ENCODE measurements around the gene IL31. TPM values are rescaled to one million over a fixed set of nuclear protein-coding genes. Genes with fewer than 3 reads are reported as not detected.

The IL31 gene
- total RNA-seq, 2 donors from 2014 or later, result not detected

DNA sequence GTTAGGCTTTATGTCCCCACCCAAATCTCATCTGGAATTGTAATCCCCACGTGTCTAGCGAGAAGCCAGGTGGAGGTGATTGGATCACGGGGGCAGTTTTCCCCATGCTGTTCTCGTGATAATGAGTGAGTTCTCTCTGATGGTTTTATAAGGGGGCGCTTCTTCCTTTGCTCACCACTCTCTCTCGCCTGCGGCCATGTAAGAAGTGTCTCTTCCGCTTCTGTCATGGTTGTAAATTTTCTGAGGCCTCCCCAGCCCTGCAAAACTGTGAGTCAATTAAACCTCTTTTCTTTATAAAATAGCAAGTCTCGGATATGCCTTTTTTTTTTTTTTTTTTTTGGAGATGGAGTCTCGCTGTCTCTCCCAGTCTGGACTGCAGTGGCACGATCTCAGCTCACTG, 13.3 kb downstream of the IL31 start:
- no peak for DNase-seq (ENCODE audit: low spot score)
- Histone ChIP-seq H3K27ac (no peak overlapping the region), H3K4me3 (no peak overlapping the region), H3K9me3 (no peaks in the 10 kb centered on the region), H3K4me1 (replicated peaks) (no peaks in the 10 kb centered on the region), H3K27me3 (replicated peaks; ENCODE audit: insufficient read depth) (no peaks in the 10 kb centered on the region), H3K36me3 (no peaks in the 10 kb centered on the region)
- intact Hi-C loops (cut with DNase I), result no loop called here
- TF ChIP-seq, protein P1, sequence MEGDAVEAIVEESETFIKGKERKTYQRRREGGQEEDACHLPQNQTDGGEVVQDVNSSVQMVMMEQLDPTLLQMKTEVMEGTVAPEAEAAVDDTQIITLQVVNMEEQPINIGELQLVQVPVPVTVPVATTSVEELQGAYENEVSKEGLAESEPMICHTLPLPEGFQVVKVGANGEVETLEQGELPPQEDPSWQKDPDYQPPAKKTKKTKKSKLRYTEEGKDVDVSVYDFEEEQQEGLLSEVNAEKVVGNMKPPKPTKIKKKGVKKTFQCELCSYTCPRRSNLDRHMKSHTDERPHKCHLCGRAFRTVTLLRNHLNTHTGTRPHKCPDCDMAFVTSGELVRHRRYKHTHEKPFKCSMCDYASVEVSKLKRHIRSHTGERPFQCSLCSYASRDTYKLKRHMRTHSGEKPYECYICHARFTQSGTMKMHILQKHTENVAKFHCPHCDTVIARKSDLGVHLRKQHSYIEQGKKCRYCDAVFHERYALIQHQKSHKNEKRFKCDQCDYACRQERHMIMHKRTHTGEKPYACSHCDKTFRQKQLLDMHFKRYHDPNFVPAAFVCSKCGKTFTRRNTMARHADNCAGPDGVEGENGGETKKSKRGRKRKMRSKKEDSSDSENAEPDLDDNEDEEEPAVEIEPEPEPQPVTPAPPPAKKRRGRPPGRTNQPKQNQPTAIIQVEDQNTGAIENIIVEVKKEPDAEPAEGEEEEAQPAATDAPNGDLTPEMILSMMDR (IDR thresholded peaks at IDR 0.05), result no peak
- TF ChIP-seq POLR2A (IDR thresholded peaks at IDR 0.05) (no peak), POLR2AphosphoS5 (IDR thresholded peaks at IDR 0.05) (no peak)
- 76% methylated on average over 11 of the region's 11 CpGs for WGBS

DNA sequence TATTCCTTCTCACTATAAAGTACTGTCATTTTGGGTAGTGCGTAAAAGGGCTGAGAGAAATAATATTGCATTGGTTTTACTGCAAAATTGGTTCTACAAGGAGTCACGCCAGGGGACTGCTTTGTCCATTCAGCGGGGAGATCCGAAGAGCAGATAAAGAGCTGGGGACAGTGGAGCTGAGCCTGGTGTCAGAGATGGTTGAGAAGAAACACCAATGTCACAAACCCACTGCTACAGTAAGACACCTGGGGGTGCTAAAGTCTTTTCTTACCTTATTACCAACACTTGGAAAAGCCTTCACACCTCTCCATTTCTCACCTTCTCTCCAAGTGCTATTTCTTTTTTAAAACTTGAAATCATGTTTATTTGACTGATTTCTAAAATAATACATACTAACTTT, 14.1 kb downstream of the IL31 start:
- intact Hi-C loops (cut with DNase I), result no loop called here
- TF ChIP-seq, protein P1 (IDR thresholded peaks at IDR 0.05), result no peak
- TF ChIP-seq POLR2A (IDR thresholded peaks at IDR 0.05) (no peak), POLR2AphosphoS5 (IDR thresholded peaks at IDR 0.05) (no peak)
- WGBS, result 49% methylated on average over 4 of the region's 4 CpGs

DNA sequence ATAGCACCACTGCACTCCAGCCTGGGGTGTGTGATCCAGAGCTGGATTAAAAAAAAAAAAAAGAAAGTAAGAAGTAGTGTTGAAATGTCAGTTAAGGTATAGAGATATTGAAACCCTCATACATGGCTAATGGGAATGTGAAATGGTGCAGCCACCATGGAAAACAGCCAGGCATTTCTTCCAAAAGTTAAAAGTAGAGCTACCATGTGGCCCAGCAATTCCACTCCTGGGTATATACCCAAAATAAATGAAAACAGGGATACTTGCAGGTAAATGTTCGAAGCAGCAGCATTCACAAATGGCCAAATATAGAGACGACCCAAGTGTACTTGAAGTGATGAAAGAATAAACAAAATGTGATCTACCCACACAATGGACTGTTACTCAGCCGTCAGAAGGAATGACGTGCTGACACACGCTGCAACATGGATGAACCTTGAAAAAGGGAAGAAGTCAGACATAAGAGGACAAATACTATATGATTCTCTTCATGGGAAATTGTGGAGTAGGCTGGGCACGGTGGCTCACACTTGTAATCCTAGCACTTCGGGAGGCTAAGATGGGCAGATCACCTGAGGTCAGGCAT, 15.2 kb downstream of the IL31 start:
- Histone ChIP-seq H3K9me3 (no peaks in the 10 kb centered on the region), H3K27ac (no peak overlapping the region), H3K4me1 (replicated peaks) (no peaks in the 10 kb centered on the region), H3K36me3 (no peaks in the 10 kb centered on the region), H3K27me3 (replicated peaks; ENCODE audit: insufficient read depth) (no peaks in the 10 kb centered on the region), H3K4me3 (no peak overlapping the region)
- 77% methylated on average over 7 of the region's 7 CpGs for WGBS
- TF ChIP-seq POLR2A (IDR thresholded peaks at IDR 0.05) (no peak), POLR2AphosphoS5 (IDR thresholded peaks at IDR 0.05) (no peak)
- TF ChIP-seq, protein P1 (IDR thresholded peaks at IDR 0.05), result no peak
- DNase-seq (ENCODE audit: low spot score), result no peak
- intact Hi-C loops (cut with DNase I), result no loop called here

More for the DNA sequence above, 14.1 kb downstream of the IL31 start:
- no peak overlapping the region for H3K4me3 ChIP-seq
- H3K27me3 ChIP-seq (replicated peaks; ENCODE audit: insufficient read depth), result no peaks in the 10 kb centered on the region
- DNase-seq (ENCODE audit: low spot score), result no peak
- H3K9me3 ChIP-seq, result no peaks in the 10 kb centered on the region
- H3K4me1 ChIP-seq (replicated peaks), result no peaks in the 10 kb centered on the region
- H3K36me3 ChIP-seq, result no peaks in the 10 kb centered on the region
- H3K27ac ChIP-seq, result no peak overlapping the region

DNA sequence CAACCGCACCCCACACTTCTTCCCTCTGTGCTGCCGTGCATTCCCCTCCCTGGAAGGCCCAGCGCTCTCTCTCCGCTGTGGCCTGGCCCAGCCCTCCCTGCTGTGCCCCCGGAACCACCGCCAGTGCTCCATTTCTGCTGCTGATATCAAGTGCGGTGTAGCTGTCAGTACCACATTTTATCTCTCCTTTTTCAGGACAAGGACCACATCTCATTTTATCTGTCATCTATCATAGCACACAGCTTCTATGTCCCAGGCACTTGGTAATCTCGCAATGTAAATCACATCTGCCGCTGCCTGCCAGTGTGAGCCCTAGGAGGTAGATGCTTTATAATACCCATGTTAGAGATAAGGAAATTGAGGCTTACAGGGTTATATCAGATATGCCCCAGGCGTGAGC, 18.3 kb downstream of the IL31 start:
- Histone ChIP-seq H3K36me3 (no peaks in the 10 kb centered on the region), H3K27me3 (replicated peaks; ENCODE audit: insufficient read depth) (no peaks in the 10 kb centered on the region), H3K4me3 (no peak overlapping the region), H3K9me3 (no peaks in the 10 kb centered on the region), H3K4me1 (replicated peaks) (peaks cover 3% of the 10 kb centered on the region), H3K27ac (no peak overlapping the region)
- no peak for DNase-seq (ENCODE audit: low spot score)
- 81% methylated on average over 10 of the region's 10 CpGs for WGBS
- no peak for TF ChIP-seq POLR2AphosphoS5 (IDR thresholded peaks at IDR 0.05)
- TF ChIP-seq, protein P1 (IDR thresholded peaks at IDR 0.05), result no peak
- no peak for TF ChIP-seq POLR2A (IDR thresholded peaks at IDR 0.05)
- intact Hi-C loops (cut with DNase I), result no loop called here

DNA sequence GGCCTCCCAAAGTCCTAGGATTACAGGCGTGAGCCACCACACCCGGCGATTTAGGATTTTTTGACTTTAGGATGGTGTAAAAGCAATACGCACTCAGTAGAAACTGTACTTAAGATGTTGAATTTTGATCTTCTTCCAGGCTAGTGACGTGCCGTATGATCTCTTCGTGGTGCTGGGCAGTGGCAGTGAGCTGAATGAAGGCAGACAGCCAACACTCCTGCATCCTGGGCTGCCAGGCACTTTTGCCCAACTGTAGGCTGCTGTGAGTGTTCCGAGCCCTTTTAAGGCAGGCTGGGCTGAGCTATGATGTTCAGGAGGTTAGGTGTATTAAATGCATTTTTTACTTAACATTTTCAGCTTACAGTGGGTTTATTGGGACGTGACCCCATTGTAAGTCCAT, 21.3 kb downstream of the IL31 start:
- Histone ChIP-seq H3K27me3 (replicated peaks; ENCODE audit: insufficient read depth) (no peaks in the 10 kb centered on the region), H3K27ac (no peak overlapping the region), H3K9me3 (no peaks in the 10 kb centered on the region), H3K36me3 (no peaks in the 10 kb centered on the region), H3K4me3 (no peak overlapping the region), H3K4me1 (replicated peaks) (peaks cover 3% of the 10 kb centered on the region)
- WGBS, result 73% methylated on average over 9 of the region's 9 CpGs
- no peak for TF ChIP-seq POLR2A (IDR thresholded peaks at IDR 0.05)
- intact Hi-C loops (cut with DNase I), result no loop called here
- DNase-seq (ENCODE audit: low spot score), result no peak

Measured in prostate gland (tissue), 2 donors.